GM19452 (cell line): Measurements from ENCODE around the gene OSBPL1A.

Experiments
- ATAC-seq: cut with Tn5 transposase; IDR thresholded peaks from one replicate; pipeline ENCODE4 v1.9.1; 2021; ENCODE audit not compliant: unreplicated experiment

The OSBPL1A gene

DNA sequence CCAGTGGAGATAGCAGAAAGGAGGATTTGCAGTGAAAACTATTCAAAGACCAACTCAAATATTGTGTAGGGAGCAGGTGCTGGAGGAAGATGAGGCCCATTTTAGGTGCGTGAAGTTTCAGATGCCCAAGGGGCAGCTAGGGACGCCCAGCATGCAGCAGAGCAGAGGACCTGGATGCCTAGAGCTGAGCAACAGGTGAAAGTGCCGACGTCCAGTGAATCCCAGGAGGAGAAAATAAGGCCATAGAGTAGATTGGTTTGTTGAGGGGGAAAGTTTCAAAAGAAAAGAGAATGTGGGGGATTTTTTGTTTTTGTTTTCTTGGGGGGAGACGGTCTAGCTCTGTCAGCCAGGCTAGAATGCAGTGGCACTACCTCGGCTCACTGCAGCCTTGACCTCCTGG, 53.1 kb downstream of the OSBPL1A start:
- ATAC-seq: no peak

DNA sequence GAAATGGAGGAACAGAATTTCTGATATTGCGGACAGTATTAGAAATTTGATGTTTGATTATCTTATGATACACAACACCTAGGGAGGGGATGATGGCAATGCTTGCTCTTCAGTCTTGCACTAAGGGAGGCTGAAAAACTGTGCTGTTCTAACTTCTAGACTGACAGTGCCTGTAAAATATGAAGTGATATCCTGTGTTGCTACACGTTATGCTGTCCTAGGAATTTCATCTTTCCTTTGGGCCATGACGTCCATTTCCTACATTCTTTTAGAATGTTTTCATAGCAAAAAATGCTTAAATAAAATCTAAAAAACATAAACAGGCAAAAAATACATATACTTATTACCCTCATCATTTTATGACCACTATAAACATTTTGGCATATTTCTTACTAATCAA, 55.3 kb downstream of the OSBPL1A start:
- no peak for ATAC-seq

GRCh38 chr18:24341361-24341760, 56.3 kb downstream of the OSBPL1A start:
- ATAC-seq: no peak

DNA sequence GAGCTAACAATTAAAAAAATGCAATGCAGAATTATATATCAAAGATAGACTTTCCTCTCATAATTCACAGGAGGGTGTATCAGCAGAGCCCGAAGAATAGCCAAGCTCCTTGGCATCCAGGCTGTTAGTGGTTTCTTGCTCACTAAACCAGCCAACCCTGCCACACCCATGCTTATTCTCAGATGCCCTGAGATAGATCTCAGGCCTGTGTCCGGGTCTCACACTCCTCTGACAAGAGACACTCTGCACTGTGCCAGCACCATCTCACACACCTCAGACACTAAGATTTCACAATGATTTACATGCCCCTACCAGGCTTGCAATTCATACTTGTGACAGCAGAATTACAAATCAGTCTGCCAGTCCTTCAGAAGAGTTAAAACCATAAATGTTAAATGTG, 64.5 kb downstream of the OSBPL1A start:
- ATAC-seq: no peak

DNA sequence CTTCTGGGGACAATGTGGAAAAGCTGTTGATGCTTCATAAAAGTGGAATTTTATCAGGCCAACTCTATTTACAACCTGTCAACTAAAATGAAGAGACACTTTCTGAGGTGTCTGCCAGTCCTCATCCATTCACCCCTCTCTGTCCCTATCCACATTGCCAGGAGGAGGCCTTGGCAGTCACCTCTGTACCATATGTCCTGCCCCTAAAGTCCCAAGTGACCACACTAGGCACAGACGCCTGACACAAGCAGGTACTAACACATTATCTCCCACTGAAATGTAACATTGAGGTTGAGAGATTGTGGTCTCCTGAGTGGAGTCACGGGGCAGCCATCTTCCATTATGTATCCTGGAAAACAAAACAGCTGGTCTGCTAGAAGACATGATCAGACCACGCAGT, 71.4 kb downstream of the OSBPL1A start:
- ATAC-seq: no peak

- ATAC-seq: no peak
These were observed 75.0 kb downstream of the OSBPL1A start for GRCh38 chr18:24322584-24323136.

DNA sequence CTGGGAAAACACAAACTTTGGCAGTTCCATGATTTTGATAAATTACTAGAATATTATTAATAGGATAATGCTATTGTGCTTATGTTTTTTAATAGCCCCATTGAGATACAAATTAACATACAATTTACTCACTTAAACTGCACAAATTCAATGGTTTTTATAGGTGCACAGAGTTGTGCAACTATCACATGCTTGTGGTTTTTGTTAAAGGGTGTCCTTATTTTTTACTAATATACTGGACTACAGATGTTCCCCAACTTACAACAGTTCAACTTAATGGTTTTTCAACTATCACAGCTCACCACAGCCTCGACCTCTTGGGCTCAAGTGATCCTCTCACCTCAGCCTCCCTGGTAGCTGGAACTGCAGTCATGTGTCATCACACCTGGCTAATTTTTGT, 76.6 kb downstream of the OSBPL1A start:
- ATAC-seq: no peak

DNA sequence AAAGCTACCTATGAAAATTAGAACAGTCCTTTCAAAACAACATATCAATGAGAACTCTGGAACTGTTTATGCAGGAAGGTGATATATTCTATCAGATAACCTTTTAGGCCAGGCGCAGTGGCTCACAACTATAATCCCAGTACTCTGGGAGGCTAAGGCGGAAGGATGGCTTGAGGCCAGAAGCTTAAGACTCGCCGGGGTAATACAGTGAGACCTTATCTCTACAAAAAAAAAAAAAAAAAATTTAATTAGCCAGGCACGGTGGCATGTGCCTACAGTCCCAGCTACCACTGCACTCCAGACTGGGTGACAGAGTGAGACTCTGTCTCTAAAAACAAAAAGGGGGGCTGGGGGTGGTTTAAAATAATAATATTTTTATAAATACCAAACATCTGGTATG, 77.9 kb downstream of the OSBPL1A start:
- ATAC-seq: no peak

DNA sequence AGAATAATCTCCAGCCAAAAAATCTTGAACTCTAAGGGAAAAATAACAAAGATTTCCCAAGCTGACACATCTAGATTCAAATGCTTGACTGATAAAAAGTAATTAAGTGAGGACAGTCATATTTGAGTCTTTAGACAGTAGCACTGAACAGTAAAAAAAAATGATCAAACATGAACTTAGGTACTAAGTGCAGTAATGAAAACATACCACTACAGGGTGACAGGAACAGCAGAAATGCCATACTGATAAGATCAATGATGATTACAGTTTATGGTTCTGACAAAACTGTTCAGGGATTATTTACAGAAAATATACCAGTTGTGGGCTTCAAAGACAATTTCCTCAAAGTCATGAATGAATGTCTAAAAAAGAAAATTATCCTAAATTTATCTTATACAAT, 80.3 kb downstream of the OSBPL1A start:
- ATAC-seq: no peak

- ATAC-seq: no peak
These were observed 82.5 kb downstream of the OSBPL1A start for GRCh38 chr18:24315170-24315569.

GRCh38 chr18:24306201-24306600, 91.4 kb downstream of the OSBPL1A start:
- no peak for ATAC-seq

GRCh38 chr18:24300703-24301102, 96.9 kb downstream of the OSBPL1A start:
- no peak for ATAC-seq

DNA sequence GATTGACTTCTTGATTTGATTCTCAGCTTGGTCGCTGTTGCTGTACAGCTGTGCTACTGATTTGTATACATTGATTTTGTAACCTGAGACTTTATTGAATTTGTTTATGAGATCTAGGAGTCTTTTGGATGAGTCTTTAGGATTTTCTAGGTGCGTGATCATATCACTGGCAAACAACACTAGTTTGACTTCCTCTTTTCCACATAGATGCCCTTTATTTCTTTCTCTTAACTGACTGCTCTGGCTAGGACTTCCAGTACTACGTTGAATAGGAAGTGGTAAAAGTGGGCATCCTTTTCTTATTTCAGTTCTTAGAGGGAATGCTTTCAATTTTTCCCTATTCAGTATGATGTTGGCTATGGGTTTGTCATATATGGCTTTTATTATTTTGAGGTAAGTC, 101.3 kb downstream of the OSBPL1A start:
- no peak for ATAC-seq

DNA sequence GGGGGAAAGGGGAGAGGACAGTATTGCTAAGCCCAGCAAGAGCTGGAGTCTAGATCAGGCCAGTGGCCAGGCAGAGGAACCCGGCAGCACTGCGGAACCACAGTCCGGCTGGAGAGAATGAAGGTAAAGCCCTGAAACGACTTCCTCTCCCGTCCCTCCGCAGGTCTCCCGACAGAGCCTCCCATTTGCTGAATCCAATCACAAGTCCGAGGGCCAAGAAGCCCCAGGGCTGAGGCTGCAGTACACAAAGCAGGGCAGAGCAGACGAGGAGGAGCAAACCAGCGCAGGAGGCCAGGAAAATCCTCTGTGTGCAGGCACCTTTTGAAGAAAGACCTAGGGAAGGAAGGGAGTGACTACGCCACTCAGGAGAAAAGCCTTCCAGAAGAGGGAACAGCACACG, 104.4 kb downstream of the OSBPL1A start:
- ATAC-seq: no peak

DNA sequence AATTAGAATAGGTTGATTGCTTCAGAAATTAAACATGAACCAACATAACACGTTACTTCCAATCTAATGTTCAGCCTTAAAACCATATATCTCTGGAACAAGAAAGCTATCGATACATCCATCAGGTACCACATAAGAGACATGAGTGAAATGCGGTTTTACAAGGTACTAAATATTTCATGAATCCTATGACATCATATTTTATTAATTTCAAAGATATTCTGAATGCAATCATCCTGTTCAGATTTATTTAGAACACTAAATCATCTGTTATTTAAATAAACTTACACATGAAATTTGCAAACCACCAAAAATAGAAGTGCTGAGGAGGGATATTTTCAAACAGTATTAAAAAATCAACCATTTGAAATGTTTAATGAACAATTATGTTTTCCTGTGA, 119.0 kb downstream of the OSBPL1A start:
- ATAC-seq: no peak

- ATAC-seq: no peak
These were observed 120.0 kb downstream of the OSBPL1A start for GRCh38 chr18:24277516-24278195.

GRCh38 chr18:24276994-24277393, 120.6 kb downstream of the OSBPL1A start:
- no peak for ATAC-seq

DNA sequence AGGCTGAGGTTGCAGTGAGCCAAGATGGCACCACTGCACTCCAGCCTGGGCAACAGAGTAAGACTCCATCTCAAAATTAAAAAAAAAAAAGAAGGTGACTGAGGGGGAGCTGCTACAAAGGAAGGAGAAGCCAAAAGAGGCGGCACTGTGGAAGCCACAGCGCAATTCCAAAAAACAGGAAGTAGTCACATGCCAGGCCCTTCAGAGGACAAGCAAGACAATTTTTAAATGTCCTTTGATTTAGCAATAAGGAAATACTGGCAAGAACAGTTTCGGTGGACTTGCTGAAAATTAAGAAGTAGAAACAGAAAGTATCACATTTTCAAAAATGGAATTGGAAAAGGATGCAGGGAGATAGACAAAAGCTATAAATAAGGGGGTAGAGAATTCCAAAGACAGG, 122.8 kb downstream of the OSBPL1A start:
- no peak for ATAC-seq

DNA sequence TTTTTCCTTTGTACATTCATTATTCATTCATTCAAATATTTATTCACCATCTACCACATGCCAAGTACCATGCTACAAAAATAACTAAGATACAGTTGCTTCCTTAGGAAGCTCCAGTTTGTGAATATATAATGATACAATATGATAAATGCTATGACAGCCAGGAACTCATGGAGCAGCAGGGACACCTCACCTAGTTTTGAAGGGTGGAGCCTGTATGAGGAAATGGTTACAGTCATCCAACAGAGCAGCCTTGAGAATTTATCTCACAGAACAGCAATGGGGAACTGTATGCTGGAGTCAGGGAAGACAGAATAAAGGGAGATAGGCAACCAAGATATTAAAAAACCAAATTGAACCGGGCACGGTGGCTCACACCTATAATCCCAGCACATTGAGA, 124.0 kb downstream of the OSBPL1A start:
- no peak for ATAC-seq

DNA sequence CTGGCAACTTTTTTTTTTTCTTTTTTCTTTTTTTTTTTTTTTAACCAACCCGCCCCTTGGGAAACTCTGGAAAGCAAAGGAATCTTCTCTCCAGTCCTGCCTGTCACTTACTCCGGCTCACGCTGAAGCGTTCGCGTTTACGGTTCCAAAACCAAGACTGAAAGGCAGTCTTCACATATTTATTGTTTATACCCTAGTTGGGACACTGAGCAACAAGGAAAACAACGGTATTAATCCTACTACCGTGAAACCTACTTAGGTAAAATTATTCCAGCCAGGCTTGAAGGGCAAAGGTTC, 125.4 kb downstream of the OSBPL1A start:
- no peak for ATAC-seq

- ATAC-seq: no peak
These were observed 126.0 kb downstream of the OSBPL1A start for GRCh38 chr18:24271381-24272228.

DNA sequence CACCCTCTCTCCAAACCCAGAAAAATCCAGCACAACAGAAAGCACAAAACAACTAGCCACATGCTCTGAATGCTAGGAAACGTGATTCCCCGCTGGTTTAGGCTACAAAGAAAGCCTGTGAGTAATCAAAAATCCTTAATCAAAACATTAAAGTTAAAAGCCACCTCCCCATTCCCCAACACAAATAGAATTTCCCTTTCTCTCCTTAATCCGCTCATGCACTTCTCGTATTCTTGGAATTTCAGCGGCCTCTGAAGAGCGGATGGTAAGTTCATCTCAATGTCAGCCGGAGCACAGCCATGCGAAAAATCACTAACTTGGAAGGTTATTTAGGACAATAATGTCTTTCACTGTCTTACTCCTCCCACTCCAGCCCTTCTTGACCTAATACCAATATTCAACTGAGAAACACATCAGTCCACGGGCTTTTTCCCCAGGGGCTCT, 126.7 kb downstream of the OSBPL1A start:
- ATAC-seq: no peak
